B cell (primary cell): ENCODE results near the gene PDGFC. TPM values are rescaled to one million over a fixed set of nuclear protein-coding genes. Genes with fewer than 3 reads are reported as not detected.

ENCODE experiments used
- ATAC-seq: fragments of 200-7000 bp; cut with Tn5 transposase; one replicate; pipeline ENCODE4 v1.10.0; 2021; ENCODE audit warnings: low read depth, mild to moderate bottlenecking, moderate number of reproducible peaks, moderate library complexity
- CTCF ChIA-PET: fragments of 350-600 bp; sonication (Branson Sonifier 250); formaldehyde crosslinking; loops from one replicate; lab custom pipeline; 2021; ENCODE audit warnings: antibody characterized with exemption, inconsistent platforms; lab: Charles Lee
- POLR2A ChIA-PET: fragments of 350-600 bp; sonication (Branson Sonifier 250); formaldehyde crosslinking; loops from one replicate; lab custom pipeline; 2021; ENCODE audit warnings: antibody characterized with exemption; lab: Charles Lee
- DNase-seq: peaks from one replicate; pipeline ENCODE4 v3.0.0; 2013
- H2AFZ ChIP-seq: 2 replicates; pipeline ENCODE4 v1.6.1; 2012; ENCODE audit warnings: mild to moderate bottlenecking, low read depth, low read length; ENCODE audit not compliant: insufficient read depth, poor library complexity, severe bottlenecking
- H3K27ac ChIP-seq, 2 donors: 1 replicate in 1 of 2; 2 replicates in 1 of 2; pipeline ENCODE4 v1.5.1; 2012 to 2013; ENCODE audit warnings: low read length in 2 of 2, mild to moderate bottlenecking in 2 of 2, moderate library complexity in 1 of 2
- H3K27me3 ChIP-seq, 4 experiments: fragments of 200-600 bp in 1 of 4; sonication (generic) in 1 of 4; replicated peaks in 1 of 4; 1 replicate in 2 of 4; 2 replicates in 2 of 4; pipeline versions ENCODE4 v1.6.1 to v1.7.0; 2013 to 2016; ENCODE audit warnings: low read length in 3 of 4, mild to moderate bottlenecking in 2 of 4, mixed read lengths in 1 of 4, moderate library complexity in 1 of 4; ENCODE audit not compliant: insufficient read depth in 4 of 4, control insufficient read depth in 3 of 4; ENCODE audit errors: control extremely low read depth in 1 of 4
- H3K36me3 ChIP-seq, 2 experiments: replicated peaks in 1 of 2; 1 replicate in 1 of 2; 2 replicates in 1 of 2; pipeline versions ENCODE4 v1.6.1 to v1.7.1; 2013; ENCODE audit warnings: low read length in 1 of 2; ENCODE audit not compliant: insufficient read depth in 2 of 2, control insufficient read depth in 1 of 2; ENCODE audit errors: control extremely low read depth in 1 of 2, extremely low read depth in 1 of 2
- H3K4me1 ChIP-seq, 2 donors: fragments of 200-600 bp in 1 of 2; sonication (generic) in 1 of 2; 1 replicate in 1 of 2; 2 replicates in 1 of 2; pipeline versions ENCODE4 v1.5.1 to v1.6.1; 2013 to 2017; ENCODE audit warnings: low read length in 2 of 2; ENCODE audit not compliant: control insufficient read depth in 2 of 2, insufficient read depth in 2 of 2
- H3K4me2 ChIP-seq: replicated peaks from 2 replicates; pipeline ENCODE3; 2012; ENCODE audit warnings: mild to moderate bottlenecking, low read depth, low read length; ENCODE audit not compliant: poor library complexity, severe bottlenecking
- H3K4me3 ChIP-seq, 5 experiments: fragments of 200-600 bp in 1 of 5; sonication (generic) in 1 of 5; 1 replicate in 3 of 5; 2 replicates in 2 of 5; pipeline versions ENCODE4 v1.5.1 to v1.7.0; 2011 to 2016; ENCODE audit warnings: low read length in 4 of 5, mild to moderate bottlenecking in 4 of 5, low read depth in 2 of 5, control low read depth in 1 of 5, moderate library complexity in 1 of 5; ENCODE audit not compliant: insufficient read depth in 1 of 5; ENCODE audit errors: control extremely low read depth in 1 of 5, extremely low read depth in 1 of 5
- H3K79me2 ChIP-seq: fragments of 200-600 bp; sonication (generic); one replicate; pipeline ENCODE4 v1.6.0; 2016; ENCODE audit warnings: low read length; ENCODE audit not compliant: control insufficient read depth, insufficient read depth
- H3K9ac ChIP-seq: fragments of 200-600 bp; sonication (generic); 2 replicates; pipeline ENCODE4 v1.6.1; 2017; ENCODE audit warnings: mild to moderate bottlenecking, low read length, moderate library complexity
- H3K9me3 ChIP-seq, 3 donors: one replicate each; pipeline versions ENCODE4 v1.6.1 to v1.7.1; 2013; ENCODE audit warnings: low read length in 2 of 3; ENCODE audit not compliant: control insufficient read depth in 2 of 3, insufficient read depth in 1 of 3; ENCODE audit errors: control extremely low read depth in 1 of 3
- H4K20me1 ChIP-seq: 2 replicates; pipeline ENCODE4 v1.6.0; 2012; ENCODE audit warnings: mild to moderate bottlenecking, low read length; ENCODE audit not compliant: insufficient read depth, control insufficient read depth, poor library complexity, severe bottlenecking
- H3K27ac Mint-ChIP-seq: one replicate; pipeline ENCODE4 v1.8.0; 2021; ENCODE audit warnings: mixed read lengths
- H3K27me3 Mint-ChIP-seq: one replicate; pipeline ENCODE4 v1.8.0; 2021; ENCODE audit warnings: mixed read lengths
- H3K4me1 Mint-ChIP-seq: one replicate; pipeline ENCODE4 v1.8.0; 2021; ENCODE audit warnings: mixed read lengths
- H3K4me3 Mint-ChIP-seq: one replicate; pipeline ENCODE4 v1.8.0; 2021; ENCODE audit warnings: mixed read lengths
- H3K9me3 Mint-ChIP-seq: one replicate; pipeline ENCODE4 v1.8.0; 2022; ENCODE audit warnings: mixed read lengths; ENCODE audit not compliant: insufficient read depth
- EZH2 ChIP-seq: IDR thresholded peaks from 2 replicates; pipeline ENCODE4 v1.6.1; 2012; ENCODE audit warnings: borderline replicate concordance, low read depth, mild to moderate bottlenecking, moderate library complexity, low read length; ENCODE audit not compliant: insufficient read depth, poor library complexity, severe bottlenecking
- WGBS: methylation state at CpG from one replicate; pipeline ENCODE4 v1.1.5; 2013; ENCODE audit warnings: missing lambda C conversion rate; ENCODE audit not compliant: insufficient coverage; 5-methylcytosine and 5-hydroxymethylcytosine counted together
- intact Hi-C: fragments of 100-400 bp; cut with micrococcal nuclease; formaldehyde crosslinking; loops from one replicate; pipeline ENCODE4 v1.10.0; 2022
- polyA plus RNA-seq: library from polyadenylated mRNA; depleted of rRNA; stranded (reverse); fragments of >200 nt; gene quantifications from 2 replicates; pipeline ENCODE4 v1.2.3, GENCODE V29; 2012
- total RNA-seq, 2 donors: library from RNA; stranded (reverse); fragments of 120-200 nt in 1 of 2; gene quantifications; 1 replicate in 1 of 2; 2 replicates in 1 of 2; pipeline versions ENCODE4 v1.2.3 to v1.2.4, GENCODE V29; 2013 to 2022
- TF ChIP-seq, protein P1 (sequence below): fragments of 200-600 bp; IDR thresholded peaks from one replicate; pipeline ENCODE4 v1.8.0; 2022; ENCODE audit warnings: antibody characterized with exemption, mild to moderate bottlenecking

The PDGFC gene
- total and polyA plus RNA-seq, 2 donors (not counting 1 experiment from before 2014, with no cell fraction given) = 0.10 TPM; not detected in 1

DNA sequence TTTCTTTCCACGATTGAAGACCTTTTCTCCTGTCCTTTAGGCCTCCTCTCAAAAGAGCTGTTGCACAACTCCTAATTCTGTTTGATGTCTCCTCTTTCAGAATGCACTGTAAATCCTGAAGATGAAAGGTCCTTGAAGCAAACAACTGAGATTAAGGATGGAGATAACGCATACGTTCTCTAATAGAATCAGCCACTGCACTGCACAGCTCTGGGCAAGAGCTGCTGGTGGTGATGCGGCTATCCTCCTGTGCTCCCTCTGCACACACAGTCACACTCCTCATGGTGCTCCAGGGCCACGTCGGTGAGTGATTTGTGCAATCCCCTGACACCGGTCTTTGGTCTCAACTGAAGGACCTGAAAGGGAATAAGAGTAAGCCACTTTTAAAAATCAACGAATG, 208.7 kb downstream of the PDGFC start:
- WGBS = 96% methylated on average over 8 of the region's 8 CpGs
- no peaks in the 10 kb centered on the region for H3K27me3 ChIP-seq

DNA sequence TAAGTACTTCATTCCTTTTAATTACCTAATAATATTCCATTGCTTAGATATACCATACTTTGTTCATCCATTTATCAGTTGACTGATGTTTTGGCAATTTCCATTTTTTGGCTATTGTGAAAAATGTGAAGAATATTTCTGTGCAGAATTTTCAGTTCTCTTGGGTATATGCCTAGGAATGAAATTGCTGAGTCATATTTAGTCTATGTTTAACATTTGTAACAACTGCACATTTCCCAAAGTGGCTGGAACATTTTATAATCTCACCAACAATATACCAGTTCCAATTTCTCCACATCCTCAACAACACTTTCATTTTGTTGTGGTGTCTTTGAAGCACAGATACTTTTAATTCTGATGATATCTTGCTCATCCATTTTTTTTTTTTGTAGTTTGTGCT, 215.5 kb downstream of the PDGFC start:
- Histone ChIP-seq H3K27ac (no peak overlapping the region), H3K27me3 (no peaks in the 10 kb centered on the region), H2AFZ (no peak overlapping the region), H3K4me2 (no peak overlapping the region), H3K36me3 (no peaks in the 10 kb centered on the region), H4K20me1 (no peaks in the 10 kb centered on the region), H3K4me1 (peaks cover 0 to 3% of the 10 kb centered on the region in 2 donors), H3K79me2 (no peaks in the 10 kb centered on the region), H3K9me3 (no peaks in the 10 kb centered on the region), H3K9ac (no peak overlapping the region), H3K4me3 (no peak overlapping the region)
- ChIA-PET POLR2A (no interaction called here), CTCF (no interaction called here)
- TF ChIP-seq, protein P1, sequence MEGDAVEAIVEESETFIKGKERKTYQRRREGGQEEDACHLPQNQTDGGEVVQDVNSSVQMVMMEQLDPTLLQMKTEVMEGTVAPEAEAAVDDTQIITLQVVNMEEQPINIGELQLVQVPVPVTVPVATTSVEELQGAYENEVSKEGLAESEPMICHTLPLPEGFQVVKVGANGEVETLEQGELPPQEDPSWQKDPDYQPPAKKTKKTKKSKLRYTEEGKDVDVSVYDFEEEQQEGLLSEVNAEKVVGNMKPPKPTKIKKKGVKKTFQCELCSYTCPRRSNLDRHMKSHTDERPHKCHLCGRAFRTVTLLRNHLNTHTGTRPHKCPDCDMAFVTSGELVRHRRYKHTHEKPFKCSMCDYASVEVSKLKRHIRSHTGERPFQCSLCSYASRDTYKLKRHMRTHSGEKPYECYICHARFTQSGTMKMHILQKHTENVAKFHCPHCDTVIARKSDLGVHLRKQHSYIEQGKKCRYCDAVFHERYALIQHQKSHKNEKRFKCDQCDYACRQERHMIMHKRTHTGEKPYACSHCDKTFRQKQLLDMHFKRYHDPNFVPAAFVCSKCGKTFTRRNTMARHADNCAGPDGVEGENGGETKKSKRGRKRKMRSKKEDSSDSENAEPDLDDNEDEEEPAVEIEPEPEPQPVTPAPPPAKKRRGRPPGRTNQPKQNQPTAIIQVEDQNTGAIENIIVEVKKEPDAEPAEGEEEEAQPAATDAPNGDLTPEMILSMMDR = no peak
- no peak for TF ChIP-seq EZH2
- Mint-ChIP-seq H3K27me3 (no peaks in the 10 kb centered on the region), H3K9me3 (no peaks in the 10 kb centered on the region), H3K4me1 (peaks cover 5% of the 10 kb centered on the region), H3K27ac (no peak overlapping the region), H3K4me3 (no peak overlapping the region)
- intact Hi-C loops = no loop called here
- DNase-seq = no peak
- no peak for ATAC-seq

More for the DNA sequence above, 208.7 kb downstream of the PDGFC start:
- Histone ChIP-seq H3K27ac (no peak overlapping the region), H4K20me1 (no peaks in the 10 kb centered on the region), H2AFZ (no peak overlapping the region), H3K9me3 (no peaks in the 10 kb centered on the region), H3K4me1 (no peaks in the 10 kb centered on the region), H3K4me2 (no peak overlapping the region), H3K9ac (no peak overlapping the region), H3K4me3 (no peak overlapping the region), H3K79me2 (no peaks in the 10 kb centered on the region), H3K36me3 (no peaks in the 10 kb centered on the region)
- H3K4me1 Mint-ChIP-seq = no peaks in the 10 kb centered on the region
- no peak for TF ChIP-seq EZH2
- TF ChIP-seq, protein P1 = no peak
- no peak for DNase-seq
- intact Hi-C loops = no loop called here
- ChIA-PET CTCF (no interaction called here), POLR2A (no interaction called here)
- H3K27me3 Mint-ChIP-seq = no peaks in the 10 kb centered on the region
- no peak for ATAC-seq
- no peak overlapping the region for H3K27ac Mint-ChIP-seq
- H3K4me3 Mint-ChIP-seq = no peak overlapping the region
- no peaks in the 10 kb centered on the region for H3K9me3 Mint-ChIP-seq
